Psoas muscle (tissue), 8 donors: ENCODE measurements around the gene CAMK1D. TPM values are rescaled to one million over a fixed set of nuclear protein-coding genes. Genes with fewer than 3 reads are reported as not detected.
A peak's percentile ranks its signal among the peaks of the same experiment; 100 is the strongest.
"Not testable (repeated sequence)": the region's sequence is repeated elsewhere in the genome, so short reads cannot be mapped to it uniquely, and the experiment has no call there.

Source experiments
- ATAC-seq, 4 donors: fragments of 200-7000 bp; cut with Tn5 transposase; one replicate each; pipeline ENCODE4 v1.9.1; 2020; ENCODE audit warnings: moderate library complexity in 3 of 4, mild to moderate bottlenecking in 2 of 4
- DNase-seq, 2 donors: peaks; one replicate each; pipeline ENCODE4 v3.0.0-alpha.2; 2020
- H3K27ac ChIP-seq: fragments of 200-600 bp; one replicate; pipeline ENCODE4 v1.8.0; 2022
- H3K27me3 ChIP-seq, 3 donors: fragments of 200-600 bp in 1 of 3; one replicate each; pipeline versions ENCODE4 v1.6.1 to v1.8.0; 2013 to 2022; ENCODE audit warnings: low read length in 2 of 3, mild to moderate bottlenecking in 2 of 3, moderate library complexity in 1 of 3; ENCODE audit not compliant: insufficient read depth in 3 of 3
- H3K36me3 ChIP-seq, 2 donors: fragments of 200-600 bp in 1 of 2; one replicate each; pipeline versions ENCODE4 v1.6.1 to v1.8.0; 2013 to 2022; ENCODE audit warnings: low read depth in 1 of 2, mild to moderate bottlenecking in 1 of 2, moderate library complexity in 1 of 2; ENCODE audit not compliant: insufficient read depth in 1 of 2
- H3K4me1 ChIP-seq: fragments of 200-600 bp; one replicate; pipeline ENCODE4 v1.8.0; 2022
- H3K4me3 ChIP-seq: fragments of 200-600 bp; one replicate; pipeline ENCODE4 v1.8.0; 2022; ENCODE audit warnings: mild to moderate bottlenecking
- H3K9me3 ChIP-seq: fragments of 200-600 bp; one replicate; pipeline ENCODE4 v1.8.0; 2022
- WGBS, 3 donors: extraction: QIAGEN DNeasy Blood & Tissue Kit; methylation state at CpG; one replicate each; pipeline versions ENCODE4 v1.1.6 to v1.1.7; 2013; 5-methylcytosine and 5-hydroxymethylcytosine counted together
- intact Hi-C, 2 donors: fragments of 100-400 bp; cut with DNase I; formaldehyde crosslinking; loops; one replicate each; pipeline versions ENCODE4 v1.11.0 to v1.14.2; 2022
- polyA plus RNA-seq, 3 donors: library from polyadenylated mRNA; stranded (reverse); fragments of 200-250 nt; gene quantifications; one replicate each; pipeline ENCODE4 v1.2.3, GENCODE V29; 2013
- total RNA-seq, 4 donors: library from RNA; stranded (reverse); fragmentation: NEBNext Ultra II Directional in 2 of 4; extraction: Animal tissue kit (Norgen Biotek cat#: 25700) in 2 of 4; gene quantifications; one replicate each; pipeline versions ENCODE4 v1.2.1 to v1.2.4, GENCODE V29; 2021 to 2023
- TF ChIP-seq, protein P1 (sequence below): fragments of 200-600 bp; IDR thresholded peaks from one replicate; pipeline ENCODE4 v1.8.0; 2022; ENCODE audit warnings: antibody characterized with exemption
- donor health status: healthy with polysubstance abuse.
- donor health status: DM: no; HTN: no; CAD: no; lungs with moderate emphysema.
- donor health status: Bipolar disorder and iron deficiency.
- donor health status: healthy.
- donor health status: DM: yes; HTN: yes; CAD: no.
- donor health status: DM: no; HTN: no; CAD: no.
- donor health status: DM: no; HTN: no; CAD: no.
- donor health status: DM: yes; HTN: yes; CAD: no.

CAMK1D gene
- total and polyA plus RNA-seq, 7 donors = 0.39 to 1.8 (median 0.53) TPM

GRCh38 chr10:12351447-12351846, 2.1 kb downstream of the CAMK1D start:
- 18 to 29% (median 27%) methylated on average over 8 of the region's 8 CpGs for WGBS, 3 donors

GRCh38 chr10:12351889-12352288, 2.5 kb downstream of the CAMK1D start:
- DNase-seq = no peak
- peaks cover 10% of the 10 kb centered on the region for H3K4me1 ChIP-seq
- H3K4me3 ChIP-seq = no peak overlapping the region
- no peak overlapping the region for H3K27ac ChIP-seq
- TF ChIP-seq, protein P1, sequence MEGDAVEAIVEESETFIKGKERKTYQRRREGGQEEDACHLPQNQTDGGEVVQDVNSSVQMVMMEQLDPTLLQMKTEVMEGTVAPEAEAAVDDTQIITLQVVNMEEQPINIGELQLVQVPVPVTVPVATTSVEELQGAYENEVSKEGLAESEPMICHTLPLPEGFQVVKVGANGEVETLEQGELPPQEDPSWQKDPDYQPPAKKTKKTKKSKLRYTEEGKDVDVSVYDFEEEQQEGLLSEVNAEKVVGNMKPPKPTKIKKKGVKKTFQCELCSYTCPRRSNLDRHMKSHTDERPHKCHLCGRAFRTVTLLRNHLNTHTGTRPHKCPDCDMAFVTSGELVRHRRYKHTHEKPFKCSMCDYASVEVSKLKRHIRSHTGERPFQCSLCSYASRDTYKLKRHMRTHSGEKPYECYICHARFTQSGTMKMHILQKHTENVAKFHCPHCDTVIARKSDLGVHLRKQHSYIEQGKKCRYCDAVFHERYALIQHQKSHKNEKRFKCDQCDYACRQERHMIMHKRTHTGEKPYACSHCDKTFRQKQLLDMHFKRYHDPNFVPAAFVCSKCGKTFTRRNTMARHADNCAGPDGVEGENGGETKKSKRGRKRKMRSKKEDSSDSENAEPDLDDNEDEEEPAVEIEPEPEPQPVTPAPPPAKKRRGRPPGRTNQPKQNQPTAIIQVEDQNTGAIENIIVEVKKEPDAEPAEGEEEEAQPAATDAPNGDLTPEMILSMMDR = no peak
- ATAC-seq = no peak
- no peaks in the 10 kb centered on the region for H3K9me3 ChIP-seq
- intact Hi-C loops = no loop called here
- H3K27me3 ChIP-seq = peaks cover 0 to 19% (median 9%) of the 10 kb centered on the region in 3 donors
- 49 to 94% (median 73%) methylated on average over 2 of the region's 2 CpGs for WGBS, 3 donors
- H3K36me3 ChIP-seq = no peaks in the 10 kb centered on the region

More at GRCh38 chr10:12351447-12351846, 2.1 kb downstream of the CAMK1D start:
- Histone ChIP-seq H3K4me1 (peaks cover 10% of the 10 kb centered on the region), H3K4me3 (no peak overlapping the region), H3K9me3 (no peaks in the 10 kb centered on the region), H3K36me3 (no peaks in the 10 kb centered on the region), H3K27ac (no peak overlapping the region), H3K27me3 (peaks cover 0 to 19% (median 11%) of the 10 kb centered on the region in 3 donors)
- DNase-seq = peak in 1 of 2 donors; percentile 16
- intact Hi-C loops = no loop called here
- TF ChIP-seq, protein P1 = no peak
- ATAC-seq = no peak

- intact Hi-C loops = no loop called here
- 86 to 87% (median 87%) methylated on average over 12 of the region's 12 CpGs for WGBS, 3 donors
- Histone ChIP-seq H3K36me3 (no peaks in the 10 kb centered on the region), H3K4me3 (no peak overlapping the region), H3K9me3 (no peaks in the 10 kb centered on the region), H3K27me3 (peaks cover 0 to 12% (median 9%) of the 10 kb centered on the region in 3 donors), H3K4me1 (peaks cover 10% of the 10 kb centered on the region), H3K27ac (no peak overlapping the region)
- TF ChIP-seq, protein P1 = no peak
- ATAC-seq (no peak), DNase-seq (no peak)
These were observed 4.3 kb downstream of the CAMK1D start for GRCh38 chr10:12353399-12354242.

DNA sequence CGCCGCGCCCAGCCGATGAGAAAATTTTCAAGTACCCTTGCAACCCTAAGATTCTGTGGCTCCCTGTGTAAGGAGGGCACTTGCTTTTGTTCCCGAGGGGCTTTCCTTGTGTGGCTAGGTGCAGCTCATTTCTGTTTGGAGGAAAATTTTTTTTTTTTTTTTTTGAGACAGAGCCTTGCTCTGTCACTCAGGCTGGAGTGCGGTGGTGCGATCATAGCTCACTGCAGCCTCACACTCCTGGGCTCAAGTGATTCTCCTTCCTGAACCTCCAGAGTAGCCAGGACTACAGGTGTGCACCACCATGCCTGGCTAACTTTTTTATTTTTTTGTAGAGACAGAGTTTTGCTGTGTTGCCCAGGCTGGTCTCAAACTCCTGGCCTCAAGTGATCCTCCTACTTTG, 5.3 kb downstream of the CAMK1D start:
- intact Hi-C loops, H3K27ac ChIP-seq: not testable (repeated sequence)
- WGBS, 3 donors = 81 to 97% (median 88%) methylated on average over 7 of the region's 7 CpGs

GRCh38 chr10:12355384-12355783, 6.0 kb downstream of the CAMK1D start:
- no peak for DNase-seq
- 84 to 88% (median 86%) methylated on average over 12 of the region's 12 CpGs for WGBS, 3 donors
- H3K27ac ChIP-seq = no peak overlapping the region
- TF ChIP-seq, protein P1 = no peak
- intact Hi-C loops = no loop called here
- H3K27me3 ChIP-seq = peaks cover 0 to 4% (median 2%) of the 10 kb centered on the region in 3 donors
- H3K9me3 ChIP-seq = no peaks in the 10 kb centered on the region
- no peak overlapping the region for H3K4me3 ChIP-seq
- peaks cover 4% of the 10 kb centered on the region for H3K4me1 ChIP-seq
- no peak for ATAC-seq
- H3K36me3 ChIP-seq = no peaks in the 10 kb centered on the region

More for the DNA sequence above, 5.3 kb downstream of the CAMK1D start:
- peaks cover 10% of the 10 kb centered on the region for H3K4me1 ChIP-seq
- H3K27me3 ChIP-seq, DNase-seq, ATAC-seq, H3K4me3 ChIP-seq, H3K9me3 ChIP-seq, H3K36me3 ChIP-seq: not testable (repeated sequence)
